Thyroid gland (tissue), 4 donors: ENCODE data around the gene CSTF3.

Experiments
- POLR2A ChIP-seq, 2 donors: fragments of 450-650 bp; IDR thresholded peaks; one replicate each; pipeline ENCODE4 v1.6.1; 2017; ENCODE audit warnings: antibody characterized with exemption in 2 of 2, mild to moderate bottlenecking in 2 of 2, moderate library complexity in 1 of 2
- TF ChIP-seq, protein P1 (sequence below), 6 experiments: fragments of 200-600 bp in 3 of 6; fragments of 450-650 bp in 3 of 6; sonication (generic) in 3 of 6; IDR thresholded peaks; one replicate each; pipeline ENCODE4 v1.5.1; 2016 to 2019; ENCODE audit warnings: antibody characterized with exemption in 6 of 6, mild to moderate bottlenecking in 2 of 6, inconsistent platforms in 1 of 6, moderate library complexity in 1 of 6

DNA sequence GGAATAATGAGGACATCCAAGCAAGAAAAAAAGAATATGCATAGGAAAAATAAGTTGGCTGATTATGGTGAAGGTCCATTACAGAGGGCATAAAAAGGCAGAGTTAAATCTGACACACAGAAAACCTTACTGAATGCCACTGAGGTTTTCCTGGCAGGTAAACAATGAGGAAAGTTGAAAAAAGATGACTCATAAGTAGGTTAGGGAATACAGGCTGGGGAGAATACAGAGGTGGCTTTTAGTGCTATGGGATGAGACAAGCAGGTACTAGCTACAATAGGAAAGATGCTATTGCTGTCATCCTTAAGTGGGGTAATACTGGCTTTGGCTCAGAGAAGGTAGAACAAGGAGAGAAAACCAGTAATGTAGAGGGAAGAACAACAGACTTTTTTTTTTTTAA is 44.7 kb downstream of the CSTF3 start:
- TF ChIP-seq, protein P1, sequence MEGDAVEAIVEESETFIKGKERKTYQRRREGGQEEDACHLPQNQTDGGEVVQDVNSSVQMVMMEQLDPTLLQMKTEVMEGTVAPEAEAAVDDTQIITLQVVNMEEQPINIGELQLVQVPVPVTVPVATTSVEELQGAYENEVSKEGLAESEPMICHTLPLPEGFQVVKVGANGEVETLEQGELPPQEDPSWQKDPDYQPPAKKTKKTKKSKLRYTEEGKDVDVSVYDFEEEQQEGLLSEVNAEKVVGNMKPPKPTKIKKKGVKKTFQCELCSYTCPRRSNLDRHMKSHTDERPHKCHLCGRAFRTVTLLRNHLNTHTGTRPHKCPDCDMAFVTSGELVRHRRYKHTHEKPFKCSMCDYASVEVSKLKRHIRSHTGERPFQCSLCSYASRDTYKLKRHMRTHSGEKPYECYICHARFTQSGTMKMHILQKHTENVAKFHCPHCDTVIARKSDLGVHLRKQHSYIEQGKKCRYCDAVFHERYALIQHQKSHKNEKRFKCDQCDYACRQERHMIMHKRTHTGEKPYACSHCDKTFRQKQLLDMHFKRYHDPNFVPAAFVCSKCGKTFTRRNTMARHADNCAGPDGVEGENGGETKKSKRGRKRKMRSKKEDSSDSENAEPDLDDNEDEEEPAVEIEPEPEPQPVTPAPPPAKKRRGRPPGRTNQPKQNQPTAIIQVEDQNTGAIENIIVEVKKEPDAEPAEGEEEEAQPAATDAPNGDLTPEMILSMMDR (IDR thresholded peaks at IDR 0.05): no peak
- TF ChIP-seq POLR2A (IDR thresholded peaks at IDR 0.05): no peak
